Measurements from ENCODE around the gene ZRANB1.

ZRANB1 gene

GRCh38 chr10:124994573-124995473, 52.9 kb downstream of the ZRANB1 start:
- DNase-seq (ENCODE audit: low read depth): no peak

- no peak for DNase-seq (ENCODE audit: low read depth)
Observed at GRCh38 chr10:124995605-124996004, 53.7 kb downstream of the ZRANB1 start.

DNA sequence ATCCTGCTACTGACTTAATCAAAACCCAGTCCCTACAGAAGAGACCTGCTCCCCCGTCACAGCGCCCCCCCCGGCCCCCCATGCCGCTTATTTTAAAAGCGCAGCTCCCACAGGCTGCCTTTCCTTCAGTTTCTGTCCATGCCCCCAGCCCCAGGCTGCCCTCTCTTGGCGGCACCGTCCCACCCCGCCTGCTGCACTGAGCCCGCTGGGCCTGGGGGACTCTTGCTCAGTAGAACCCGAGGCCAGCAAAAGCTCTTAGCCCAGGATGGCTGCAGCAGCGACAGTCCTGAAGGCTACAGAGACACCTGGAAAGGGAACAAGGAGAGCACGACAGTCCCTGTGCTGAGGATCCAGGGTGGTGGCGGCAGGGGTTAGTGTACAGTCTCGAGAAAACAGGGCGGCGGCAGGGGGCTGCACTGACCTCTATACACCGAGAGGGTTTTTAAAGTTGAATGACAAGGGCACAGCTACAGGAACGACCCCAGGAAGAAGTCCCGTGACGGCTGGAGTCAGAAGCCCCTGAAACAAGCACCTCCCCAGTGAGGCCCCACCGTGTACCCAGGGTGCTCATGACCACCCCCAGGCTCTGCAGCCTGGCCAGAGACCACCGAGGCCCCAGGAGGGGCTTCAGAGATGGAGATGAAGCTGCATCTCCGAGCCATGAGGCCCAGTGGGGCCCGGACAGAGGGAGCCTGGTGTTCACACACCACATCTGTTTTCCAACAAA, 54.4 kb downstream of the ZRANB1 start:
- no peak for DNase-seq (ENCODE audit: low read depth)

- no peak for DNase-seq (ENCODE audit: low read depth)
Observed at GRCh38 chr10:124996854-124997215, 54.9 kb downstream of the ZRANB1 start.

DNA sequence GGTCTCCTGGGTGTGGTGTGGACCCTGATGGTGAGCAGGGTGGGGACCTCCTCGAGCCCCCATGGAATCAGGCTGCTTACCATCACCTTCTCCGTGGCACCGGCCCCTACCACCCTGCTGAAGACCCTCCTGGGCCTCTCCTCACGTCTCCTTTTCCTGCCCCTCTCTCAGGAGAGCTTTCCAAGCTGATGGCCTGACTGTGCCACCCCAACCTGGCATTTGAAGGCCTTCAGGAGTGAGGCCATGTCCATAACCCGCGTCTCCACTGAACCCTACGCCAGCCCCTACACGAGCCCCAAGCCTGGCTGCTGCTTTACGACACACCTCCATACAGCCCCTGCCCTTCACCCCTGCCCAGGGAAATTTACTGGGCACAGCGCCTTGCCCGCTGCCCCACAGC, 55.4 kb downstream of the ZRANB1 start:
- DNase-seq (ENCODE audit: low read depth): no peak

- DNase-seq (ENCODE audit: low read depth): no peak
Observed at GRCh38 chr10:124997771-124998623, 56.1 kb downstream of the ZRANB1 start.

- no peak for DNase-seq (ENCODE audit: low read depth)
Observed at GRCh38 chr10:124998624-124999291, 56.8 kb downstream of the ZRANB1 start.

- no peak for DNase-seq (ENCODE audit: low read depth)
Observed at GRCh38 chr10:124999433-125000365, 57.8 kb downstream of the ZRANB1 start.

GRCh38 chr10:125000366-125001312, 58.7 kb downstream of the ZRANB1 start:
- DNase-seq (ENCODE audit: low read depth): no peak

GRCh38 chr10:125001313-125002046, 59.6 kb downstream of the ZRANB1 start:
- DNase-seq (ENCODE audit: low read depth): no peak

- DNase-seq (ENCODE audit: low read depth): no peak
Observed at GRCh38 chr10:125002047-125002422, 60.1 kb downstream of the ZRANB1 start.

- DNase-seq (ENCODE audit: low read depth): no peak
Observed at GRCh38 chr10:125002423-125003145, 60.7 kb downstream of the ZRANB1 start.

DNA sequence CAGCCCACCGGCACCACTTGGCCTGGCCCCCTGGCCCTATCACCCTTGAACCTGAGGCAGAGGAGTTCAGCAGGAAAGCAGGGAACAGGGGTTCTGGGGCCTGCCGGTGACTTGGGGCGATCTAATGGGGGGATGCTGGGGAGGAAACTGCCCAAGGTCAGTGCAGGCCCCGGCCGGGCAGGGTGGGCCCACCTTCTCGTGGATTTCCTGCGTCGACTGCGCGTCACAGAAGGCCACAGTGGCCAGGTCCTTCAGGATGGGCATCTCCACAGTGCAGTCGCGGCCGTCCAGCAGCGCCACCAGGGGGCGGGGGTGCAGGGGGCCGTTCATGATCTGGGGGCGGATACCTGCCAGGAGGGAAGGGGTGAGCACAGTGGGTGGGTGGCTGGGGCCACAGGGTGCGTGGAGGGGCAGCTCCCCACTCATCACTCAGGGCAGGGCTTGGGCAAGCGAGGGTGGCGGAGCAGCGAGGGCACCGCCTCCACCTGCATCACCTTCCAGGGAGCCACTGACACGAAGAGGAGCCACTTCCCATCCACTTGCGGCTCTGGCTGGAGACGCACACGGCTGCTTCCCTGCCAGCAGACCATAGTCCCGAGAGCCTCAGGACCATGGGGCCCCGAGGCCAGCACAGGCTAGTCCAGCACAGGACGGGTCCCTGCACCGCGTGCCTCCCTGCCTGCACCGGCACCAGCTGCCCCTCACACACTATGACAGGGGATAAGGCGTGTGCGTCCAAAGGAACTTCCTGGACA, 61.4 kb downstream of the ZRANB1 start:
- DNase-seq (ENCODE audit: low read depth): no peak

GRCh38 chr10:125003901-125004467, 62.1 kb downstream of the ZRANB1 start:
- DNase-seq (ENCODE audit: low read depth): no peak

GRCh38 chr10:125004571-125005311, 62.8 kb downstream of the ZRANB1 start:
- DNase-seq (ENCODE audit: low read depth): no peak

Data from activated T-cell treated with anti-CD3 and anti-CD28 coated beads for 1 hour (primary cell).